Ascending aorta (tissue), 2 donors: ENCODE measurements around the gene MGAT5. TPM values are rescaled to one million over a fixed set of nuclear protein-coding genes. Genes with fewer than 3 reads are reported as not detected.

ENCODE experiments used
- DNase-seq, 2 donors: peaks; one replicate each; pipeline ENCODE4 v3.0.0-alpha.2; 2019; ENCODE audit warnings: low spot score in 2 of 2
- H3K27ac ChIP-seq, 2 donors: fragments of 200-600 bp; sonication (generic); one replicate each; pipeline ENCODE4 v1.5.1; 2016 to 2017; ENCODE audit warnings: mild to moderate bottlenecking in 1 of 2
- H3K27me3 ChIP-seq: fragments of 200-600 bp; sonication (generic); one replicate; pipeline ENCODE4 v1.5.1; 2017
- H3K36me3 ChIP-seq, 2 donors: fragments of 200-600 bp; sonication (generic); one replicate each; pipeline ENCODE4 v1.5.1; 2016
- H3K4me1 ChIP-seq, 2 donors: fragments of 200-600 bp; sonication (generic); one replicate each; pipeline ENCODE4 v1.5.1; 2016 to 2017; ENCODE audit warnings: mild to moderate bottlenecking in 1 of 2
- H3K4me3 ChIP-seq, 2 donors: fragments of 200-600 bp; sonication (generic); one replicate each; pipeline ENCODE4 v1.5.1; 2016 to 2017; ENCODE audit warnings: mild to moderate bottlenecking in 1 of 2
- H3K9me3 ChIP-seq, 2 donors: fragments of 200-600 bp; sonication (generic); one replicate each; pipeline ENCODE4 v1.5.1; 2016
- intact Hi-C: fragments of 100-400 bp; cut with DNase I; formaldehyde crosslinking; loops from one replicate; pipeline ENCODE4 v1.15.1; 2023
- total RNA-seq: library from RNA; depleted of rRNA; stranded (reverse); fragments of >200 nt; gene quantifications from one replicate; pipeline ENCODE4 v1.1.0, GENCODE V29; 2016
- TF ChIP-seq, protein P1 (sequence below), 3 experiments: fragments of 200-600 bp in 2 of 3; fragments of 450-650 bp in 1 of 3; sonication (generic) in 2 of 3; IDR thresholded peaks; one replicate each; pipeline ENCODE4 v1.5.1; 2016 to 2019; ENCODE audit warnings: antibody characterized with exemption in 3 of 3, mild to moderate bottlenecking in 1 of 3, moderate library complexity in 1 of 3

The MGAT5 gene
- total RNA-seq, 1 donor from 2014 or later = 15.4 TPM

DNA sequence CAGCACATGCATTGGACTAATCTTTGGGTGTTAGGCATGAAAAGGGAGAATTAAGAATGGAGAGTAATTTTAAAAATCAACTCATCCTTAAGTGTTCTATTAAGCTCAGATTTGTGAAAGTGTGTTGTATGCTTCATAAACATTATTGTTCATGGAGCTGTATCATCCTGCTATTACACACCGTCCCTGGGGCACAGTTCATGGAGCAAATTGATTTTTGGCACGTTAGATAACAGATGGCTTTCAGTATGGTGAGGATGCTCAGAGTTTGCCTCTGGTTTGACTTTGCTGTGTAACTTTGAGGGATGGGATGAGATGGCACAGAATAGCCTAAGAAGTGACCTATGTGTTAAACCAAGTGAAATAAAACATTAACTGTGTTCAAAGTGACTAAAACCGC, 97.1 kb downstream of the MGAT5 start:
- no peaks in the 10 kb centered on the region for H3K36me3 ChIP-seq
- H3K9me3 ChIP-seq = no peaks in the 10 kb centered on the region
- TF ChIP-seq, protein P1, sequence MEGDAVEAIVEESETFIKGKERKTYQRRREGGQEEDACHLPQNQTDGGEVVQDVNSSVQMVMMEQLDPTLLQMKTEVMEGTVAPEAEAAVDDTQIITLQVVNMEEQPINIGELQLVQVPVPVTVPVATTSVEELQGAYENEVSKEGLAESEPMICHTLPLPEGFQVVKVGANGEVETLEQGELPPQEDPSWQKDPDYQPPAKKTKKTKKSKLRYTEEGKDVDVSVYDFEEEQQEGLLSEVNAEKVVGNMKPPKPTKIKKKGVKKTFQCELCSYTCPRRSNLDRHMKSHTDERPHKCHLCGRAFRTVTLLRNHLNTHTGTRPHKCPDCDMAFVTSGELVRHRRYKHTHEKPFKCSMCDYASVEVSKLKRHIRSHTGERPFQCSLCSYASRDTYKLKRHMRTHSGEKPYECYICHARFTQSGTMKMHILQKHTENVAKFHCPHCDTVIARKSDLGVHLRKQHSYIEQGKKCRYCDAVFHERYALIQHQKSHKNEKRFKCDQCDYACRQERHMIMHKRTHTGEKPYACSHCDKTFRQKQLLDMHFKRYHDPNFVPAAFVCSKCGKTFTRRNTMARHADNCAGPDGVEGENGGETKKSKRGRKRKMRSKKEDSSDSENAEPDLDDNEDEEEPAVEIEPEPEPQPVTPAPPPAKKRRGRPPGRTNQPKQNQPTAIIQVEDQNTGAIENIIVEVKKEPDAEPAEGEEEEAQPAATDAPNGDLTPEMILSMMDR (IDR thresholded peaks at IDR 0.05) = no peak
- intact Hi-C loops = no loop called here
- H3K27ac ChIP-seq = no peak overlapping the region
- H3K27me3 ChIP-seq = no peaks in the 10 kb centered on the region
- no peak overlapping the region for H3K4me3 ChIP-seq
- peaks cover 0 to 5% of the 10 kb centered on the region in 2 donors for H3K4me1 ChIP-seq
- DNase-seq = no peak

DNA sequence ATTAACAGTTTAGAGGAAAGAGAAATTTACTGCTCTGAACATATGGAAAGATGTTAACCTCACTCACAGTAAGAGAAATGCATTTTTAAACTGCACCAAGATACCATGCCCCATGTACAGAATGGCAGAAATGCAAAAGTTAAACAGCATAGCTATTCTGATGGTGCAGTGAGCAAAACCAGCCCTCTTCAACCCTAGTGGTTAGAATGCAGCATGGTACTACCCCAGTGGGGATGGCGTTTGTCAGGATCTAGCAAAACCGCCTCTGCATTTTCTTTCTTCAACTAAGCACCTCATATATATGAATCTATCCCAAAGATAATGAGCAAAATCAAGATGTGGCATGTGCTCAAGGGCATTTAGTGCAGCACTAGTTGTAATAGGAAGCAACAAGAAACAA, 98.0 kb downstream of the MGAT5 start:
- H3K4me1 ChIP-seq = peaks cover 0 to 5% of the 10 kb centered on the region in 2 donors
- H3K4me3 ChIP-seq = no peak overlapping the region
- H3K27ac ChIP-seq = no peak overlapping the region
- TF ChIP-seq, protein P1 (IDR thresholded peaks at IDR 0.05) = no peak
- DNase-seq = no peak
- no peaks in the 10 kb centered on the region for H3K27me3 ChIP-seq
- no peaks in the 10 kb centered on the region for H3K36me3 ChIP-seq
- no peaks in the 10 kb centered on the region for H3K9me3 ChIP-seq
- intact Hi-C loops = no loop called here

DNA sequence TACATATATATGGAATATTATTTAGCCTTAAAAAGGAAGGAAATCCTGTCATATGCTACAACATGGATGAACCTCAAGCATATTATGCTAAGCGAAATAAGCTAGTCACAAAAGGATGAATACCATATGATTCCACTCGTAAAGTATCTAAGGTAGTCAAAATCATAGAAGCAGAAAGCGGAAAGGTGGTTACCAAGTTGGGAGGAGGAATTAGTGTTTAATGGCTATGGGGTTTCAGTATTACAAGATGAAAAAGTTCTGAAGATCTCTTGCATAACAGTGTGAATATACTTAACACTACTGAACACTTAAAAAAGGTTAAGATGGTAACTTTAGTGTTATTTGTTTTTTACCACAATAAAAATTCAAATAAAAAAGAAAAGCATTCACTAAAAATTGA, 99.0 kb downstream of the MGAT5 start:
- Histone ChIP-seq H3K27me3 (no peaks in the 10 kb centered on the region), H3K27ac (no peak overlapping the region), H3K9me3 (no peaks in the 10 kb centered on the region), H3K4me3 (no peak overlapping the region), H3K4me1 (peaks cover 0 to 5% of the 10 kb centered on the region in 2 donors), H3K36me3 (no peaks in the 10 kb centered on the region)
- intact Hi-C loops = no loop called here
- DNase-seq = no peak
- TF ChIP-seq, protein P1 (IDR thresholded peaks at IDR 0.05) = no peak

DNA sequence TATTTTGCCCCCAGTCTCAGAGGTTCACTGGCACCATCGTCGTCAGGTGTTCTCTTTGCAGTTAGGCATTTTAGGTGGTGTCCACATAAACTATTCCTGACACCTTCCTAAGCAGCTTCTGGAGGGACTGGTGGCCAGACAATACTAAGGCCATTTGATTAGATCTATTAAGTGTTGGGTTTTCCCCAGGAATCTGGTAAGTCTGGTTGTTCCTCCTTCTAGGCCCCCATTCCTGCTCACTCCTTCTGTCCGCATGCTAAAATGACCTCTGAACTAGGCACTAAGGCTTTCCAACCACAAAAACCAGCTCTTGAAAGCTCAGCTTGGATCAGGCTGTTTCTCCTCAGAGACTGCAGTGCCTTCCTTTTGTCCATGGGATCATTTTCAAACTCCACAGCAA, 100.7 kb downstream of the MGAT5 start:
- DNase-seq = no peak
- Histone ChIP-seq H3K4me1 (peaks cover 0 to 4% of the 10 kb centered on the region in 2 donors), H3K9me3 (no peaks in the 10 kb centered on the region), H3K36me3 (no peaks in the 10 kb centered on the region), H3K27ac (no peak overlapping the region), H3K27me3 (no peaks in the 10 kb centered on the region), H3K4me3 (no peak overlapping the region)
- intact Hi-C loops = no loop called here
- TF ChIP-seq, protein P1 (IDR thresholded peaks at IDR 0.05) = no peak

DNA sequence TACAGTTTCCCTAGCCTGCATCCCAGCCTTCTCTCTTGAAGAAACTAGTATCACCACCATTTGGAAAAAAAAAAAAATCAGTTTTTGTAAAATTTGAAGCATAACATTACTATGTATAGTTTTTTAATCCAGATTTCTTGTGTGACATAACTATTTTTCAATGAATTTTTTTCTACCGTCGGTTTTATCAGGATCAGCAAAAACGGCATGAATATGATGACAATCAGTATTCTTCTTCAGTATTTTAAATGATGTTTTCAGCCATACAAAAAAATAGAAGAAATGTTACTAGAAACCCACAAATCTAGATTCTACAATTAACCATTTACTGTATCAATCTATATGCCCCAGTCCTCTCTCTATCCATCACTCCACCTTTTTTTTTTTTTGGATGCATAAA, 103.9 kb downstream of the MGAT5 start:
- Histone ChIP-seq H3K9me3 (no peaks in the 10 kb centered on the region), H3K27me3 (no peaks in the 10 kb centered on the region), H3K27ac (no peak overlapping the region), H3K4me1 (peaks cover 0 to 15% of the 10 kb centered on the region in 2 donors), H3K4me3 (no peak overlapping the region), H3K36me3 (peaks cover 0 to 1% of the 10 kb centered on the region in 2 donors)
- TF ChIP-seq, protein P1 (IDR thresholded peaks at IDR 0.05) = no peak
- DNase-seq = no peak
- intact Hi-C loops = no loop called here
